HepG2 (cell line): ENCODE data around the gene PSMD1. TPM values are rescaled to one million over a fixed set of nuclear protein-coding genes. Genes with fewer than 3 reads are reported as not detected.

Source experiments
- FOXK2 ChIP-seq: fragments of 450-650 bp; IDR thresholded peaks from 2 replicates; pipeline ENCODE4 v1.6.1; 2016
- HOXA3 ChIP-seq: sonication (generic); formaldehyde crosslinking; IDR thresholded peaks from 2 replicates; pipeline ENCODE4 v1.5.0; 2020; ENCODE audit warnings: missing genetic modification reagents
- HOXA7 ChIP-seq: sonication (generic); formaldehyde crosslinking; IDR thresholded peaks from 2 replicates; pipeline ENCODE4 v1.8.1; 2022; ENCODE audit warnings: mild to moderate bottlenecking, missing genetic modification reagents, moderate library complexity
- KLF6 ChIP-seq: IDR thresholded peaks from 2 replicates; pipeline ENCODE4 v1.8.0; 2016; ENCODE audit warnings: missing biosample characterization, missing genetic modification reagents
- POLR2G ChIP-seq: fragments of 200-400 bp; formaldehyde crosslinking; IDR thresholded peaks from 2 replicates; pipeline ENCODE4 v1.6.1; 2018; ENCODE audit warnings: mild to moderate bottlenecking, low read depth, low read length, moderate library complexity
- RARG ChIP-seq: sonication (generic); formaldehyde crosslinking; IDR thresholded peaks from 2 replicates; pipeline ENCODE4 v1.4.0; 2020; ENCODE audit warnings: low read depth, mild to moderate bottlenecking, missing genetic modification reagents
- RBAK ChIP-seq: sonication (generic); formaldehyde crosslinking; IDR thresholded peaks from 2 replicates; pipeline ENCODE4 v1.5.1; 2020; ENCODE audit warnings: mild to moderate bottlenecking, missing genetic modification reagents
- RORA ChIP-seq: sonication (generic); formaldehyde crosslinking; IDR thresholded peaks from 2 replicates; pipeline ENCODE4 v1.5.0; 2020; ENCODE audit warnings: mild to moderate bottlenecking, missing genetic modification reagents, moderate library complexity
- SRY ChIP-seq: sonication (generic); formaldehyde crosslinking; IDR thresholded peaks from 2 replicates; pipeline ENCODE4 v1.8.0; 2022; ENCODE audit warnings: mild to moderate bottlenecking, missing genetic modification reagents
- ZNF124 ChIP-seq: sonication (generic); formaldehyde crosslinking; IDR thresholded peaks from 2 replicates; pipeline ENCODE4 v1.4.0; 2020; ENCODE audit warnings: missing genetic modification reagents
- ZNF557 ChIP-seq: sonication (generic); formaldehyde crosslinking; IDR thresholded peaks from 2 replicates; pipeline ENCODE4 v1.4.0; 2020; ENCODE audit warnings: missing genetic modification reagents
- ZNF777 ChIP-seq: sonication (generic); formaldehyde crosslinking; IDR thresholded peaks from 2 replicates; pipeline ENCODE4 v1.4.0; 2020; ENCODE audit warnings: missing genetic modification reagents
- ZSCAN9 ChIP-seq: IDR thresholded peaks from 2 replicates; pipeline ENCODE4 v1.6.1; 2016; ENCODE audit warnings: borderline replicate concordance
- polyA plus RNA-seq, 8 experiments: library from polyadenylated mRNA; depleted of rRNA in 3 of 8; stranded (reverse) in 7 of 8; unstranded in 1 of 8; fragments of >200 nt; fragmentation: Illumina TruSeq in 4 of 8; extraction: Trizol in 4 of 8; gene quantifications; 2 replicates each; pipeline versions ENCODE4 v1.2.1 to v1.2.3, GENCODE V29; 2011 to 2016; ENCODE audit warnings: low read depth in 4 of 8, missing spikeins in 1 of 8, mixed read lengths in 1 of 8; ENCODE audit not compliant: insufficient read depth in 1 of 8
- total RNA-seq, 5 experiments: library from RNA; depleted of rRNA; stranded (reverse); fragments of >200 nt; fragmentation: Illumina TruSeq; extraction: Trizol; gene quantifications; 2 replicates each; pipeline ENCODE4 v1.2.3, GENCODE V29; 2016; ENCODE audit warnings: low read depth in 1 of 5
- TF ChIP-seq, protein P1 (sequence below): sonication (generic); formaldehyde crosslinking; IDR thresholded peaks from 2 replicates; pipeline ENCODE4 v1.8.0; 2022; ENCODE audit warnings: mild to moderate bottlenecking, missing genetic modification reagents, borderline replicate concordance
- TF ChIP-seq, protein P2 (sequence below): sonication (generic); formaldehyde crosslinking; IDR thresholded peaks from 2 replicates; pipeline ENCODE4 v1.5.0; 2020; ENCODE audit warnings: missing genetic modification reagents
- TF ChIP-seq, protein P3 (sequence below): sonication (generic); formaldehyde crosslinking; IDR thresholded peaks from one replicate; pipeline ENCODE4 v1.5.1; 2020; ENCODE audit warnings: mild to moderate bottlenecking, missing genetic modification reagents; ENCODE audit errors: not compliant biosample characterization
- TF ChIP-seq, protein P4 (sequence below): sonication (generic); formaldehyde crosslinking; IDR thresholded peaks from 2 replicates; pipeline ENCODE4 v1.4.0; 2020; ENCODE audit warnings: missing genetic modification reagents

Gene PSMD1
- total and polyA plus RNA-seq, 2 of the 13 experiments (the other 11 are each of a cell fraction or from before 2014, with no cell fraction given): 136 to 191 TPM

DNA sequence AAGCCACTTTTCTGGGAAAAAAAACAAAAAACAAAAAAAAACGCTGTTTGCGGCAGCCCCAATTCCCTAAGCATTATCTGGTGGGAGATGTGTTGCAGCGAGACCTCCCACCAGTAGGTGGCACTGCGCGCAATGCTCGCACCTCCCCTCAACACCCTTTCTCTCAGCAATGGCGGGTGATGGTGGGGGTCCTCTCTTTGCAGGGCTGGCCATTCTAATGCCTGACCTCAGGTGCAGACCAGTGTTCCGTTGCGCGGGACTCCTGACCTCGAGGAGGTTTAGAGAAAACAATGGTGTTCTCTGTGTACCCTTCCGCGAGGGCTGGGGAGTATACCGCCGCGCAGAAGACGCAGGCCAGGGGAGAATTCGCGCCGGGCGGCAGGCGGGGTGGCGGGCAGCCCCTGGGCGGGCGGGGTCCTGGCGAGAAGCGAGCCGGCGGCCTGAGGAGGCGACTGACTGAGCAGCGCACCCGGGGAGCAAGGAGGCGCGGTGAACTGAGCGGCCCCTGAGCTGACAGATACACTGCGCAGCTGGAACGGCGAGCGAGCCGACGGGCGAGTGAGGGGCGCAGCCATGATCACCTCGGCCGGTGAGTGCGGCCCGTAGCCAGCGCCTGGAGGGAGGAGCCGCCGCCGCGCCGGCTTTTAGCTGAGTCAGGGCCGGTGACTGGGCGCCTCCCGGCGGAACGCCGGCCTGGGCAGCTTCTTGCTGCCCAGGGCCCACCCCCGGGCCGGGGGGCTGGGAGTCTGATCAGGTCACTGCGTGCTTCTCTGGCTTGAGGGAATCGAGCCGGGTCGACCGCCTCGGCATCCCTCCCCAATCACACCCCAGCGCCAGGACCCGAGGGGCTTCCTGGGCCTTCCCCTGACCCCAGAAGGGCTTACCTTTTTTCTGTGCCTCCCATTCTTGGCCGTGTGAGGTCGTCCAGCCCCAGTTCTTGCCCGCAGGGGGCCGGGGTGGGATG is at the start of gene PSMD1 (continued):
- 0 out of 2 replicates have a peak, but pooled peaks have one; percentile 78 for TF ChIP-seq RARG (CRISPR knock-in tag)
- TF ChIP-seq, protein P1, sequence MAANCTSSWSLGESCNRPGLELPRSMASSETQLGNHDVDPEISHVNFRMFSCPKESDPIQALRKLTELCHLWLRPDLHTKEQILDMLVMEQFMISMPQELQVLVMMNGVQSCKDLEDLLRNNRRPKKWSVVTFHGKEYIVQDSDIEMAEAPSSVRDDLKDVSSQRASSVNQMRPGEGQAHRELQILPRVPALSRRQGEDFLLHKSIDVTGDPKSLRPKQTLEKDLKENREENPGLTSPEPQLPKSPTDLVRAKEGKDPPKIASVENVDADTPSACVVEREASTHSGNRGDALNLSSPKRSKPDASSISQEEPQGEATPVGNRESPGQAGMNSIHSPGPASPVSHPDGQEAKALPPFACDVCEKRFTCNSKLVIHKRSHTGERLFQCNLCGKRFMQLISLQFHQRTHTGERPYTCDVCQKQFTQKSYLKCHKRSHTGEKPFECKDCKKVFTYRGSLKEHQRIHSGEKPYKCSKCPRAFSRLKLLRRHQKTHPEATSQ: no peak
- TF ChIP-seq SRY (CRISPR knock-in tag): peak; percentile 78; the same call in 1 of the 2 replicates
- TF ChIP-seq ZSCAN9 (CRISPR knock-in tag): peak; percentile 82
- peak; percentile 85; the same call in 1 of the 2 replicates for TF ChIP-seq RBAK
- peak; percentile 58; the same call in 1 of the 2 replicates for TF ChIP-seq ZNF124 (CRISPR knock-in tag)
- TF ChIP-seq, protein P2, sequence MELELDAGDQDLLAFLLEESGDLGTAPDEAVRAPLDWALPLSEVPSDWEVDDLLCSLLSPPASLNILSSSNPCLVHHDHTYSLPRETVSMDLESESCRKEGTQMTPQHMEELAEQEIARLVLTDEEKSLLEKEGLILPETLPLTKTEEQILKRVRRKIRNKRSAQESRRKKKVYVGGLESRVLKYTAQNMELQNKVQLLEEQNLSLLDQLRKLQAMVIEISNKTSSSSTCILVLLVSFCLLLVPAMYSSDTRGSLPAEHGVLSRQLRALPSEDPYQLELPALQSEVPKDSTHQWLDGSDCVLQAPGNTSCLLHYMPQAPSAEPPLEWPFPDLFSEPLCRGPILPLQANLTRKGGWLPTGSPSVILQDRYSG (CRISPR knock-in tag): no peak
- 0 out of 2 replicates have a peak, but pooled peaks have one; percentile 72 for TF ChIP-seq KLF6 (CRISPR knock-in tag)
- TF ChIP-seq, protein P3, sequence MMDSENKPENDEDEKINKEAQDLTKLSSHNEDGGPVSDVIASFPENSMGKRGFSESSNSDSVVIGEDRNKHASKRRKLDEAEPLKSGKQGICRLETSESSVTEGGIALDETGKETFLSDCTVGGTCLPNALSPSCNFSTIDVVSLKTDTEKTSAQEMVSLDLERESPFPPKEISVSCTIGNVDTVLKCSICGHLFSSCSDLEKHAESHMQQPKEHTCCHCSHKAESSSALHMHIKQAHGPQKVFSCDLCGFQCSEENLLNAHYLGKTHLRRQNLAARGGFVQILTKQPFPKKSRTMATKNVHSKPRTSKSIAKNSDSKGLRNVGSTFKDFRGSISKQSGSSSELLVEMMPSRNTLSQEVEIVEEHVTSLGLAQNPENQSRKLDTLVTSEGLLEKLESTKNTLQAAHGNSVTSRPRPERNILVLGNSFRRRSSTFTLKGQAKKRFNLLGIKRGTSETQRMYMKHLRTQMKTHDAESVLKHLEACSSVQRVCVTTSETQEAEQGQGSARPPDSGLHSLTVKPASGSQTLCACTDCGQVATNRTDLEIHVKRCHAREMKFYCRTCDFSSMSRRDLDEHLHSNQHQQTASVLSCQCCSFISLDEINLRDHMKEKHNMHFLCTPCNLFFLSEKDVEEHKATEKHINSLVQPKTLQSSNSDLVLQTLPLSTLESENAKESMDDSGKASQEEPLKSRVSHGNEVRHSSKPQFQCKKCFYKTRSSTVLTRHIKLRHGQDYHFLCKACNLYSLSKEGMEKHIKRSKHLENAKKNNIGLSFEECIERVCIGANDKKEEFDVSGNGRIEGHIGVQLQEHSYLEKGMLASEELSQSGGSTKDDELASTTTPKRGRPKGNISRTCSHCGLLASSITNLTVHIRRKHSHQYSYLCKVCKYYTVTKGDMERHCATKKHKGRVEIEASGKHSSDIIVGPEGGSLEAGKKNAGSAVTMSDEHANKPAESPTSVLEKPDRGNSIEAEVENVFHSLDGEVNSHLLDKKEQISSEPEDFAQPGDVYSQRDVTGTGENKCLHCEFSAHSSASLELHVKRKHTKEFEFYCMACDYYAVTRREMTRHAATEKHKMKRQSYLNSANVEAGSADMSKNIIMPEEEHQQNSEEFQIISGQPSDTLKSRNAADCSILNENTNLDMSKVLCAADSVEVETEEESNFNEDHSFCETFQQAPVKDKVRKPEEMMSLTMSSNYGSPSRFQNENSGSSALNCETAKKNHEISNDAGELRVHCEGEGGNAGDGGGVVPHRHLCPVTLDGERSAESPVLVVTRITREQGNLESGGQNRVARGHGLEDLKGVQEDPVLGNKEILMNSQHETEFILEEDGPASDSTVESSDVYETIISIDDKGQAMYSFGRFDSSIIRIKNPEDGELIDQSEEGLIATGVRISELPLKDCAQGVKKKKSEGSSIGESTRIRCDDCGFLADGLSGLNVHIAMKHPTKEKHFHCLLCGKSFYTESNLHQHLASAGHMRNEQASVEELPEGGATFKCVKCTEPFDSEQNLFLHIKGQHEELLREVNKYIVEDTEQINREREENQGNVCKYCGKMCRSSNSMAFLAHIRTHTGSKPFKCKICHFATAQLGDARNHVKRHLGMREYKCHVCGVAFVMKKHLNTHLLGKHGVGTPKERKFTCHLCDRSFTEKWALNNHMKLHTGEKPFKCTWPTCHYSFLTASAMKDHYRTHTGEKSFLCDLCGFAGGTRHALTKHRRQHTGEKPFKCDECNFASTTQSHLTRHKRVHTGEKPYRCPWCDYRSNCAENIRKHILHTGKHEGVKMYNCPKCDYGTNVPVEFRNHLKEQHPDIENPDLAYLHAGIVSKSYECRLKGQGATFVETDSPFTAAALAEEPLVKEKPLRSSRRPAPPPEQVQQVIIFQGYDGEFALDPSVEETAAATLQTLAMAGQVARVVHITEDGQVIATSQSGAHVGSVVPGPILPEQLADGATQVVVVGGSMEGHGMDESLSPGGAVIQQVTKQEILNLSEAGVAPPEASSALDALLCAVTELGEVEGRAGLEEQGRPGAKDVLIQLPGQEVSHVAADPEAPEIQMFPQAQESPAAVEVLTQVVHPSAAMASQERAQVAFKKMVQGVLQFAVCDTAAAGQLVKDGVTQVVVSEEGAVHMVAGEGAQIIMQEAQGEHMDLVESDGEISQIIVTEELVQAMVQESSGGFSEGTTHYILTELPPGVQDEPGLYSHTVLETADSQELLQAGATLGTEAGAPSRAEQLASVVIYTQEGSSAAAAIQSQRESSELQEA (CRISPR knock-in tag): no peak
- no peak for TF ChIP-seq ZNF557 (CRISPR knock-in tag)
- TF ChIP-seq RORA (CRISPR knock-in tag): no peak
- peak; percentile 49; the same call in 1 of the 2 replicates for TF ChIP-seq FOXK2
- TF ChIP-seq HOXA3 (CRISPR knock-in tag): peak; percentile 95
- TF ChIP-seq, protein P4, sequence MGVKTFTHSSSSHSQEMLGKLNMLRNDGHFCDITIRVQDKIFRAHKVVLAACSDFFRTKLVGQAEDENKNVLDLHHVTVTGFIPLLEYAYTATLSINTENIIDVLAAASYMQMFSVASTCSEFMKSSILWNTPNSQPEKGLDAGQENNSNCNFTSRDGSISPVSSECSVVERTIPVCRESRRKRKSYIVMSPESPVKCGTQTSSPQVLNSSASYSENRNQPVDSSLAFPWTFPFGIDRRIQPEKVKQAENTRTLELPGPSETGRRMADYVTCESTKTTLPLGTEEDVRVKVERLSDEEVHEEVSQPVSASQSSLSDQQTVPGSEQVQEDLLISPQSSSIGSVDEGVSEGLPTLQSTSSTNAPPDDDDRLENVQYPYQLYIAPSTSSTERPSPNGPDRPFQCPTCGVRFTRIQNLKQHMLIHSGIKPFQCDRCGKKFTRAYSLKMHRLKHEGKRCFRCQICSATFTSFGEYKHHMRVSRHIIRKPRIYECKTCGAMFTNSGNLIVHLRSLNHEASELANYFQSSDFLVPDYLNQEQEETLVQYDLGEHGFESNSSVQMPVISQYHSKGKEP (CRISPR knock-in tag): no peak
- no peak for TF ChIP-seq HOXA7 (CRISPR knock-in tag)
- peak; percentile 87 for TF ChIP-seq POLR2G
- TF ChIP-seq ZNF777 (CRISPR knock-in tag): no peak; the same call in 1 of the 2 replicates
